Pulmonary artery endothelial cell (primary cell): Measurements from ENCODE around the gene HSF4. TPM values are rescaled to one million over a fixed set of nuclear protein-coding genes. Genes with fewer than 3 reads are reported as not detected.

Source experiments
- DNase-seq: peaks from one replicate; pipeline ENCODE4 v3.0.0-alpha.2; 2011; ENCODE audit warnings: low read depth, low spot score
- total RNA-seq: library from RNA; depleted of rRNA; stranded (reverse); fragments of >200 nt; gene quantifications from 2 replicates; pipeline ENCODE4 v1.2.3, GENCODE V29; 2014

Gene HSF4
- total RNA-seq, 1 donor from 2014 or later = 0.13 TPM

GRCh38 chr16:67199011-67199807 is 34.7 kb downstream of the HSF4 start, which contains the start of gene ELMO3:
Gene ELMO3, plus strand, starts transcription at chr16:67199131. Its CDS starts 196 bp downstream, at chr16:67199327.
- DNase-seq = no peak

GRCh38 chr16:67199808-67200198 is 35.3 kb downstream of the HSF4 start:
- DNase-seq = no peak

- DNase-seq = no peak
These were observed 35.9 kb downstream of the HSF4 start for GRCh38 chr16:67200491-67200890.

GRCh38 chr16:67201411-67202345 is 37.1 kb downstream of the HSF4 start:
- DNase-seq = no peak

- DNase-seq = no peak
These were observed 37.9 kb downstream of the HSF4 start for GRCh38 chr16:67202426-67202825.

- no peak for DNase-seq
These were observed 38.5 kb downstream of the HSF4 start for GRCh38 chr16:67202956-67203493.

- DNase-seq = no peak
These were observed 39.5 kb downstream of the HSF4 start for GRCh38 chr16:67204076-67204475.

GRCh38 chr16:67206129-67206837 is 41.7 kb downstream of the HSF4 start:
- no peak for DNase-seq

- no peak for DNase-seq
These were observed 42.3 kb downstream of the HSF4 start for GRCh38 chr16:67206838-67207248.

- DNase-seq = no peak
These were observed 42.9 kb downstream of the HSF4 start for GRCh38 chr16:67207249-67208091.

GRCh38 chr16:67208154-67208896 is 43.8 kb downstream of the HSF4 start:
- DNase-seq = no peak

- no peak for DNase-seq
These were observed 45.0 kb downstream of the HSF4 start for GRCh38 chr16:67209565-67209964.

- no peak for DNase-seq
These were observed 45.8 kb downstream of the HSF4 start for GRCh38 chr16:67210069-67210937.

- no peak for DNase-seq
These were observed 47.1 kb downstream of the HSF4 start for GRCh38 chr16:67211674-67212073.

GRCh38 chr16:67212766-67213165 is 48.2 kb downstream of the HSF4 start:
- DNase-seq = no peak

- no peak for DNase-seq
These were observed 48.9 kb downstream of the HSF4 start for GRCh38 chr16:67213197-67214019.

GRCh38 chr16:67215706-67216105 is 51.2 kb downstream of the HSF4 start:
- no peak for DNase-seq
